Esophagus (tissue), 2 donors: ENCODE data around the gene AFAP1L1. TPM values are rescaled to one million over a fixed set of nuclear protein-coding genes. Genes with fewer than 3 reads are reported as not detected.
A peak's percentile ranks its signal among the peaks of the same experiment; 100 is the strongest.

Source experiments
- H3K27ac ChIP-seq, 2 donors: one replicate each; pipeline ENCODE4 v1.5.1; 2013; ENCODE audit warnings: low read depth in 2 of 2, mild to moderate bottlenecking in 2 of 2, inconsistent platforms in 1 of 2, low read length in 1 of 2, moderate library complexity in 1 of 2
- H3K27me3 ChIP-seq, 2 donors: one replicate each; pipeline ENCODE4 v1.6.1; 2013; ENCODE audit warnings: low read length in 2 of 2, control low read depth in 1 of 2, mild to moderate bottlenecking in 1 of 2; ENCODE audit not compliant: insufficient read depth in 2 of 2, control insufficient read depth in 1 of 2
- H3K36me3 ChIP-seq, 2 donors: one replicate each; pipeline ENCODE4 v1.6.1; 2013; ENCODE audit warnings: low read length in 1 of 2; ENCODE audit not compliant: control insufficient read depth in 2 of 2, insufficient read depth in 2 of 2
- H3K4me1 ChIP-seq, 2 donors: one replicate each; pipeline ENCODE4 v1.6.1; 2013; ENCODE audit warnings: low read length in 1 of 2; ENCODE audit not compliant: control insufficient read depth in 2 of 2, insufficient read depth in 2 of 2
- H3K4me3 ChIP-seq, 2 donors: one replicate each; pipeline ENCODE4 v1.5.1; 2013; ENCODE audit warnings: low read length in 2 of 2, mild to moderate bottlenecking in 2 of 2, low read depth in 1 of 2, moderate library complexity in 1 of 2
- H3K9me3 ChIP-seq, 2 donors: one replicate each; pipeline ENCODE4 v1.6.1; 2013; ENCODE audit warnings: mild to moderate bottlenecking in 2 of 2, low read depth in 1 of 2, low read length in 1 of 2, moderate library complexity in 1 of 2; ENCODE audit not compliant: control insufficient read depth in 2 of 2, insufficient read depth in 1 of 2
- WGBS, 2 donors: extraction: QIAGEN DNeasy Blood & Tissue Kit; methylation state at CpG; one replicate each; pipeline ENCODE4 v1.1.7; 2013; 5-methylcytosine and 5-hydroxymethylcytosine counted together
- polyA plus RNA-seq, 2 donors: library from polyadenylated mRNA; stranded (reverse); fragments of 200-250 nt; gene quantifications; one replicate each; pipeline ENCODE4 v1.2.3, GENCODE V29; 2013
- donor health status: healthy with polysubstance abuse.
- donor health status: Bipolar disorder and iron deficiency.

AFAP1L1 gene
- polyA plus RNA-seq, 2 donors = 2.1 to 2.6 TPM

DNA sequence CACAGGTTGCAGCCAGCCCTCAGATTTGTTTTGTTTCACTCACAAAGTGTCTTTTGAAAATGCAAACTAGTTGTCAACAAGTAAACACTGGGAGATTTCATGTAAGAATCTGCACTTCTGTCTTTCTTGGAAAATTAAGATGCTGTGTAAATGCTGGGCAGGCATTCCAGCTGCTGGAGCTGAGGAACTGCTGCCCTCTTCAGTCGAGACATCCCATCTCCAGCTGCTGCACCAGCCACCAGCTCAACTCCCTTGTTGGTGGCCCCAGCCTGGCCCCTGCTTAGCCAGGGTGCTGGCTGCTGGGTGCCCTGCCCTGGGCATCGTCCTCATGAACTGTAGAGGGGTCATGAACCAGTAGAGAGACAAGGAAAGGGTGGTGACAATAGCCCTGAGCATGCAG, 33.1 kb upstream of the AFAP1L1 start:
- Histone ChIP-seq H3K36me3 (peaks cover 2 to 3% of the 10 kb centered on the region in 2 donors), H3K9me3 (no peaks in the 10 kb centered on the region), H3K27me3 (no peaks in the 10 kb centered on the region), H3K27ac (no peak overlapping the region), H3K4me3 (no peak overlapping the region), H3K4me1 (peaks cover 2 to 9% of the 10 kb centered on the region in 2 donors)
- WGBS, 2 donors = 53 to 57% methylated on average over 2 of the region's 2 CpGs

GRCh38 chr5:149239917-149240316, 31.7 kb upstream of the AFAP1L1 start:
- H3K4me3 ChIP-seq = no peak overlapping the region
- 75 to 78% methylated on average over 2 of the region's 2 CpGs for WGBS, 2 donors

DNA sequence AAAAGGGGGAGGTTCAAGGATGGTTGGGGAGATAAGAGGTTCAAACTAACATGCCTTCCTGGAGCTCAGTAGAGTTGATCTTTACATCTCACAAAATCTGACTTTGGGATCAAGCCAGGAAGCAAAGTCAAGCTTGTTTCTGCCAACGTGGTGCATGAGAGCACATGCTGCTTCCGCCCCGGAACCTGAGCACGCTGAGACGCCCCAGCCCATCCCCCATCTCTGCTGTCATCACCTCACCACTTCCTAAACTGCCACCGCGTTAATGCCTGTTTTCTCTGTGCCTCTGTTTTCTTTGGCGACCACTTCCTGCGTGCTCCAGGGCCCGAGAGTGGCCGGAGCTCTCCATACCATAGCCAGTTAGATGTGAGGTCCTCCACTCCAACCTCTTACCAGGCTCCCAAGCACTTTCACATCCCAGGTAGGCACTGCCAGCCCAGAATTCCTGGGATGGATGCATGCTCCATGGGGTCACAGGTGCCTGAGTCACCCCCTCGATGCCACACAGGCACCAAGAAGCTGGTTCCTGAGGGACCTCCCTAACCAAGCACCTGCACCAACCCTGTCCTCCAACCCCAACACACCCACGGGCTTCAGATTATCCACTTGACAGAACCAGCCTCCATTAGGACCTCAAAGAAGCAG, 31.2 kb upstream of the AFAP1L1 start:
- Histone ChIP-seq H3K27me3 (no peaks in the 10 kb centered on the region), H3K27ac (peak overlapping the region in 1 of 2 donors; percentile 40), H3K9me3 (no peaks in the 10 kb centered on the region), H3K4me3 (no peak overlapping the region), H3K36me3 (peaks cover 3 to 5% of the 10 kb centered on the region in 2 donors), H3K4me1 (peaks cover 2 to 9% of the 10 kb centered on the region in 2 donors)
- WGBS, 2 donors = 53 to 59% methylated on average over 13 of the region's 13 CpGs

More at GRCh38 chr5:149239917-149240316, 31.7 kb upstream of the AFAP1L1 start:
- Histone ChIP-seq H3K27ac (peak overlapping the region in 1 of 2 donors; percentile 40), H3K27me3 (no peaks in the 10 kb centered on the region), H3K4me1 (peaks cover 2 to 9% of the 10 kb centered on the region in 2 donors), H3K36me3 (peaks cover 3 to 5% of the 10 kb centered on the region in 2 donors), H3K9me3 (no peaks in the 10 kb centered on the region)

DNA sequence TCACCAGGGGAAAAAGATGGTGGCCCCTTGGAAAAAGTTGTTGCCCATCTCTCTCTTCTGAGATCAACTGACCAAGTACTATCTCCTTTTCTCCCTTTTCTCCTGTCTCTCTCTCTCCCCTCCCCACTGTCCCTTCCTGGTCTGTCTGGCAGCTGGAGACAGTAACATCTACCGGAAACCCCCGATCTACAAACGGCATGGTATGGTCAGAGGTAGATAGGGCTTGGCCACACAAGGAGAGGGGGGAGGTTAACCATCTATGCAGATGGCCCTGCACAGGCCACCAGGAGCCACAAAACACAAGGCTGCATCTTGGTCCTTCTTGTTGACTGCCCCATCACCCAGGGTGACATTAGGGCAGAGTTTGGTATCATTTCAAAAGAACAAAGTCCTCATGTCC, 29.3 kb upstream of the AFAP1L1 start:
- H3K27ac ChIP-seq = no peak overlapping the region
- H3K9me3 ChIP-seq = no peaks in the 10 kb centered on the region
- no peaks in the 10 kb centered on the region for H3K27me3 ChIP-seq
- peaks cover 3 to 5% of the 10 kb centered on the region in 2 donors for H3K36me3 ChIP-seq
- no peak overlapping the region for H3K4me3 ChIP-seq
- H3K4me1 ChIP-seq = peaks cover 2 to 9% of the 10 kb centered on the region in 2 donors
- 93 to 97% methylated on average over 3 of the region's 3 CpGs for WGBS, 2 donors

- no peak overlapping the region for H3K27ac ChIP-seq
- peaks cover 2 to 3% of the 10 kb centered on the region in 2 donors for H3K36me3 ChIP-seq
- WGBS, 2 donors = 88 to 90% methylated on average over 4 of the region's 4 CpGs
- H3K27me3 ChIP-seq = no peaks in the 10 kb centered on the region
- no peaks in the 10 kb centered on the region for H3K9me3 ChIP-seq
- no peak overlapping the region for H3K4me3 ChIP-seq
- H3K4me1 ChIP-seq = no peaks in the 10 kb centered on the region
These were observed 24.8 kb upstream of the AFAP1L1 start for GRCh38 chr5:149246906-149247305.

GRCh38 chr5:149247726-149248125, 23.9 kb upstream of the AFAP1L1 start:
- no peaks in the 10 kb centered on the region for H3K4me1 ChIP-seq
- WGBS, 2 donors = 88 to 89% methylated on average over 8 of the region's 8 CpGs
- no peak overlapping the region for H3K27ac ChIP-seq
- no peak overlapping the region for H3K4me3 ChIP-seq
- peaks cover 2 to 3% of the 10 kb centered on the region in 2 donors for H3K36me3 ChIP-seq
- no peaks in the 10 kb centered on the region for H3K9me3 ChIP-seq
- H3K27me3 ChIP-seq = no peaks in the 10 kb centered on the region

DNA sequence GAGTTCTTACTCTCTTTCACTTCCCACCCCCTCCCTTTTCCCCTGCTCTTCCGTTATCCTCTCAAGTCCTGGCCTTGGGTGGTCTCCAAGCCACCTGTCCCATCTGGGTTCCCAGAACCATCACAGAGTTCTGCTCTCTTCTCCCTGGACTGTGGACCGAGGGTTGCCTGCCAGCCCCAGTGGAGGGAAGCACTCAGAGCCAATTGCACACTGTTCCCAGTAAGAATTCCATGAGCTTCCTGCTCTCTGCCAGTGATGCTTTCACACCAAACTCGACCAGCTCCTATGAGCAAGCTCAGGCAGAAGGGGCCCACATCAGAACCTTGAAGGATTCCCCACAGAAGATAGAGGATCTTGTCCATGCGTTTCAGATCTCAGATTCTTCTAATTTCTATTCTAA, 20.1 kb upstream of the AFAP1L1 start:
- H3K4me1 ChIP-seq = no peaks in the 10 kb centered on the region
- no peak overlapping the region for H3K4me3 ChIP-seq
- peaks cover 0 to 4% of the 10 kb centered on the region in 2 donors for H3K36me3 ChIP-seq
- no peak overlapping the region for H3K27ac ChIP-seq
- WGBS, 2 donors = 65 to 70% methylated on average over 4 of the region's 4 CpGs
- no peaks in the 10 kb centered on the region for H3K9me3 ChIP-seq
- H3K27me3 ChIP-seq = no peaks in the 10 kb centered on the region

- no peaks in the 10 kb centered on the region for H3K9me3 ChIP-seq
- 41 to 43% methylated on average over 3 of the region's 3 CpGs for WGBS, 2 donors
- H3K4me1 ChIP-seq = no peaks in the 10 kb centered on the region
- no peaks in the 10 kb centered on the region for H3K27me3 ChIP-seq
- no peak overlapping the region for H3K27ac ChIP-seq
- peaks cover 0 to 4% of the 10 kb centered on the region in 2 donors for H3K36me3 ChIP-seq
- no peak overlapping the region for H3K4me3 ChIP-seq
These were observed 17.2 kb upstream of the AFAP1L1 start for GRCh38 chr5:149254506-149254905.

DNA sequence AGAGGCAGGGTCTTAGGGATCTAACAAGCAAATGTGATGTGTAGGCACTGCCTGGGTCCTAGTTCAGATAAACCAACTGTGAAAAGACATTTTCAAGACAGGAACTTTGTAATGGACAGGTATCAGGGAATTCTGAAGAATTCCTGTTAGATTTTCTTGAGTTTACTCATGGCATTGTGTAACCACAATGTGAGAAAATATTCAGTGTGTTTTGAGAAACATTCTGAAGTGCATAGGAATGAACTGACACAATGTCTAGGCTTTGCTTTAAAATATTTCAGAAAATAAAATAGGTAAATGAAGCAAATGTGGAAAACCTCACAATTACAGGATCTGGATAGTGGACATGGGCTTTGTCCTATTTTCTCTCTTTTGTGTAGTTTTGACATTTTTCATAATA, 15.2 kb upstream of the AFAP1L1 start:
- Histone ChIP-seq H3K4me3 (no peak overlapping the region), H3K9me3 (no peaks in the 10 kb centered on the region), H3K27me3 (no peaks in the 10 kb centered on the region), H3K36me3 (peaks cover 0 to 4% of the 10 kb centered on the region in 2 donors), H3K27ac (no peak overlapping the region), H3K4me1 (no peaks in the 10 kb centered on the region)

DNA sequence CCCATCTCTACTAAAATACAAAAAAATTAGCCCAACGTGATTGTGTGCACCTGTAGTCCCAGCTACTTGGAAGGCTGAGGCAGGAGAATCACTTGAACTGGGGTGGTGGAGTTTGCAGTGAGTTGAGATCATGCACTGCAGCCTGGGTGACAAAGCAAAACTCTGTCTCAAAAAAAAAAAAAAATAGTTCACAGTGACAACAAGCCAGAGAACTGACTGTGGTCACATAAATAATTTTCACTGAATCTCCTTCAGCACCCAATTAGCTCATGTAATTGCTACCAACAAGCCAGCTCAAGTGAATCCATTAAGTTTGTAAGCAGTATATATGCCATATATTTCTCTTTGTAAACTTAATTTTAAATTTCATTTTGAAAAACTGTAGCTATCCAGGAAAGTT, 14.5 kb upstream of the AFAP1L1 start:
- Histone ChIP-seq H3K36me3 (peaks cover 0 to 4% of the 10 kb centered on the region in 2 donors), H3K4me1 (no peaks in the 10 kb centered on the region), H3K9me3 (no peaks in the 10 kb centered on the region), H3K27me3 (no peaks in the 10 kb centered on the region), H3K27ac (no peak overlapping the region), H3K4me3 (no peak overlapping the region)
- 57 to 64% methylated on average over 1 of the region's 1 CpG for WGBS, 2 donors
